ENCODE measurements around the gene ZNF317. TPM values are rescaled to one million over a fixed set of nuclear protein-coding genes. Genes with fewer than 3 reads are reported as not detected.
A peak's percentile ranks its signal among the peaks of the same experiment; 100 is the strongest.

The ZNF317 gene
- total and polyA plus RNA-seq, 2 of the 13 experiments (the other 11 are each of a cell fraction or from before 2014, with no cell fraction given): 14.0 to 27.9 TPM

DNA sequence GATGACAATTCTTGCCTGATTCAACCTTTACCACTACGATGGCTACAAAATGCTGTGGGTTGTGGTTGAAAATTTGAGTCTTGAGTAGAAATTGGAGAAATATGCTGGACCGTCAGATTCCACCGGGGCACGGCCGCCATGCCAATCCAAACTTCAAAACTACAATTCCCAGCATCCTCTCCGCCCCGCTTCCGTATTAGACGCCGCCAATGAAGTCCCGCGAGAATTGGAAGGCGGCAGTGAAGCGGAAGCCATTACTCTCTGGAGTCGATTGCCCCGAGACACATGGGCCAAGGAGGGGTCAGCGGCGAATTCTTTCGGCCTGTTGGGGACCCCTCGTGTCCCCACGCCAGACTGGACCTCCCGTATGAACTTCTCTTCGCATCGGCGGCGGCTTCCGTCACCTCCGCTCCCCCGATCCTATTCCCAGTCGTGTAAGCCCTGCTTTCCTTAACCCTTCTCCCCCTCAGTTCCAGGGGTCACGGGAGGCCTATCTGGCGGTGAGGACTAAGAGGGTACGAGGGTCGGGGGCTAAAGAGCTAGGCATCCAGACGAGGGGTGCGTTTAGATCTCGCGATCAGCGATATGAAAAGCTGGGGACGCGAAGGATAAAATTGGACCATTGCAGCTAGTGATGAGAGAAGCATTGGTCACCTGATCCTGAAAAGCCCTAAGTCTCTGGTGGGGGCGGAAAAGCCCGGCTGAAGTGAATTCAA, at the start of gene ZNF317 (continued):
- TF ChIP-seq, protein P1, sequence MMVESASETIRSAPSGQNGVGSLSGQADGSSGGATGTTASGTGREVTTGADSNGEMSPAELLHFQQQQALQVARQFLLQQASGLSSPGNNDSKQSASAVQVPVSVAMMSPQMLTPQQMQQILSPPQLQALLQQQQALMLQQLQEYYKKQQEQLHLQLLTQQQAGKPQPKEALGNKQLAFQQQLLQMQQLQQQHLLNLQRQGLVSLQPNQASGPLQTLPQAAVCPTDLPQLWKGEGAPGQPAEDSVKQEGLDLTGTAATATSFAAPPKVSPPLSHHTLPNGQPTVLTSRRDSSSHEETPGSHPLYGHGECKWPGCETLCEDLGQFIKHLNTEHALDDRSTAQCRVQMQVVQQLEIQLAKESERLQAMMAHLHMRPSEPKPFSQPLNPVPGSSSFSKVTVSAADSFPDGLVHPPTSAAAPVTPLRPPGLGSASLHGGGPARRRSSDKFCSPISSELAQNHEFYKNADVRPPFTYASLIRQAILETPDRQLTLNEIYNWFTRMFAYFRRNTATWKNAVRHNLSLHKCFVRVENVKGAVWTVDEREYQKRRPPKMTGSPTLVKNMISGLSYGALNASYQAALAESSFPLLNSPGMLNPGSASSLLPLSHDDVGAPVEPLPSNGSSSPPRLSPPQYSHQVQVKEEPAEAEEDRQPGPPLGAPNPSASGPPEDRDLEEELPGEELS (CRISPR knock-in tag; IDR thresholded peaks at IDR 0.05): no peak
- TF ChIP-seq, protein P2, sequence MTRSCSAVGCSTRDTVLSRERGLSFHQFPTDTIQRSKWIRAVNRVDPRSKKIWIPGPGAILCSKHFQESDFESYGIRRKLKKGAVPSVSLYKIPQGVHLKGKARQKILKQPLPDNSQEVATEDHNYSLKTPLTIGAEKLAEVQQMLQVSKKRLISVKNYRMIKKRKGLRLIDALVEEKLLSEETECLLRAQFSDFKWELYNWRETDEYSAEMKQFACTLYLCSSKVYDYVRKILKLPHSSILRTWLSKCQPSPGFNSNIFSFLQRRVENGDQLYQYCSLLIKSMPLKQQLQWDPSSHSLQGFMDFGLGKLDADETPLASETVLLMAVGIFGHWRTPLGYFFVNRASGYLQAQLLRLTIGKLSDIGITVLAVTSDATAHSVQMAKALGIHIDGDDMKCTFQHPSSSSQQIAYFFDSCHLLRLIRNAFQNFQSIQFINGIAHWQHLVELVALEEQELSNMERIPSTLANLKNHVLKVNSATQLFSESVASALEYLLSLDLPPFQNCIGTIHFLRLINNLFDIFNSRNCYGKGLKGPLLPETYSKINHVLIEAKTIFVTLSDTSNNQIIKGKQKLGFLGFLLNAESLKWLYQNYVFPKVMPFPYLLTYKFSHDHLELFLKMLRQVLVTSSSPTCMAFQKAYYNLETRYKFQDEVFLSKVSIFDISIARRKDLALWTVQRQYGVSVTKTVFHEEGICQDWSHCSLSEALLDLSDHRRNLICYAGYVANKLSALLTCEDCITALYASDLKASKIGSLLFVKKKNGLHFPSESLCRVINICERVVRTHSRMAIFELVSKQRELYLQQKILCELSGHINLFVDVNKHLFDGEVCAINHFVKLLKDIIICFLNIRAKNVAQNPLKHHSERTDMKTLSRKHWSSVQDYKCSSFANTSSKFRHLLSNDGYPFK (CRISPR knock-in tag; IDR thresholded peaks at IDR 0.05; ENCODE audit: borderline replicate concordance): peak; percentile 96
- TF ChIP-seq ZNF329 (CRISPR knock-in tag; IDR thresholded peaks at IDR 0.05; ENCODE audit: low read depth): no peak
- TF ChIP-seq PHF21A (CRISPR knock-in tag; IDR thresholded peaks at IDR 0.05): peak; percentile 57; the same call in 1 of the 2 replicates
- peak; percentile 86; the same call in 1 of the 2 replicates for TF ChIP-seq SALL2 (CRISPR knock-in tag; IDR thresholded peaks at IDR 0.05)
- no peak for TF ChIP-seq NCOA5 (CRISPR knock-in tag; IDR thresholded peaks at IDR 0.05)
- TF ChIP-seq ZNF510 (CRISPR knock-in tag; IDR thresholded peaks at IDR 0.05; ENCODE audit: low read depth): no peak
- TF ChIP-seq SPEN (CRISPR knock-in tag; IDR thresholded peaks at IDR 0.05; ENCODE audit: low read depth): peak; percentile 49; the same call in 1 of the 2 replicates
- TF ChIP-seq, protein P3, sequence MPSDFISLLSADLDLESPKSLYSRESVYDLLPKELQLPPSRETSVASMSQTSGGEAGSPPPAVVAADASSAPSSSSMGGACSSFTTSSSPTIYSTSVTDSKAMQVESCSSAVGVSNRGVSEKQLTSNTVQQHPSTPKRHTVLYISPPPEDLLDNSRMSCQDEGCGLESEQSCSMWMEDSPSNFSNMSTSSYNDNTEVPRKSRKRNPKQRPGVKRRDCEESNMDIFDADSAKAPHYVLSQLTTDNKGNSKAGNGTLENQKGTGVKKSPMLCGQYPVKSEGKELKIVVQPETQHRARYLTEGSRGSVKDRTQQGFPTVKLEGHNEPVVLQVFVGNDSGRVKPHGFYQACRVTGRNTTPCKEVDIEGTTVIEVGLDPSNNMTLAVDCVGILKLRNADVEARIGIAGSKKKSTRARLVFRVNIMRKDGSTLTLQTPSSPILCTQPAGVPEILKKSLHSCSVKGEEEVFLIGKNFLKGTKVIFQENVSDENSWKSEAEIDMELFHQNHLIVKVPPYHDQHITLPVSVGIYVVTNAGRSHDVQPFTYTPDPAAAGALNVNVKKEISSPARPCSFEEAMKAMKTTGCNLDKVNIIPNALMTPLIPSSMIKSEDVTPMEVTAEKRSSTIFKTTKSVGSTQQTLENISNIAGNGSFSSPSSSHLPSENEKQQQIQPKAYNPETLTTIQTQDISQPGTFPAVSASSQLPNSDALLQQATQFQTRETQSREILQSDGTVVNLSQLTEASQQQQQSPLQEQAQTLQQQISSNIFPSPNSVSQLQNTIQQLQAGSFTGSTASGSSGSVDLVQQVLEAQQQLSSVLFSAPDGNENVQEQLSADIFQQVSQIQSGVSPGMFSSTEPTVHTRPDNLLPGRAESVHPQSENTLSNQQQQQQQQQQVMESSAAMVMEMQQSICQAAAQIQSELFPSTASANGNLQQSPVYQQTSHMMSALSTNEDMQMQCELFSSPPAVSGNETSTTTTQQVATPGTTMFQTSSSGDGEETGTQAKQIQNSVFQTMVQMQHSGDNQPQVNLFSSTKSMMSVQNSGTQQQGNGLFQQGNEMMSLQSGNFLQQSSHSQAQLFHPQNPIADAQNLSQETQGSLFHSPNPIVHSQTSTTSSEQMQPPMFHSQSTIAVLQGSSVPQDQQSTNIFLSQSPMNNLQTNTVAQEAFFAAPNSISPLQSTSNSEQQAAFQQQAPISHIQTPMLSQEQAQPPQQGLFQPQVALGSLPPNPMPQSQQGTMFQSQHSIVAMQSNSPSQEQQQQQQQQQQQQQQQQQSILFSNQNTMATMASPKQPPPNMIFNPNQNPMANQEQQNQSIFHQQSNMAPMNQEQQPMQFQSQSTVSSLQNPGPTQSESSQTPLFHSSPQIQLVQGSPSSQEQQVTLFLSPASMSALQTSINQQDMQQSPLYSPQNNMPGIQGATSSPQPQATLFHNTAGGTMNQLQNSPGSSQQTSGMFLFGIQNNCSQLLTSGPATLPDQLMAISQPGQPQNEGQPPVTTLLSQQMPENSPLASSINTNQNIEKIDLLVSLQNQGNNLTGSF (CRISPR knock-in tag; IDR thresholded peaks at IDR 0.05): no peak
- TF ChIP-seq SAP130 (CRISPR knock-in tag; IDR thresholded peaks at IDR 0.05; ENCODE audit: low read depth): peak; percentile 88
- peak; percentile 21; the same call in 1 of the 2 replicates for TF ChIP-seq NCOA2 (CRISPR knock-in tag; IDR thresholded peaks at IDR 0.05)
- no peak for TF ChIP-seq MTF1 (CRISPR knock-in tag; IDR thresholded peaks at IDR 0.05)
- TF ChIP-seq ZNF614 (CRISPR knock-in tag; IDR thresholded peaks at IDR 0.05; ENCODE audit: borderline replicate concordance): no peak; the same call in 1 of the 2 replicates

Measured in HepG2 (cell line).